Tongue (tissue), 2 donors: ENCODE measurements around the gene RGS9BP. TPM values are rescaled to one million over a fixed set of nuclear protein-coding genes. Genes with fewer than 3 reads are reported as not detected.
"Not testable (repeated sequence)": the region's sequence is repeated elsewhere in the genome, so short reads cannot be mapped to it uniquely, and the experiment has no call there.

Experiments used
- DNase-seq: peaks from one replicate; pipeline ENCODE4 v3.0.0-alpha.2; 2015
- total RNA-seq: library from RNA; depleted of rRNA; stranded (reverse); fragments of >200 nt; gene quantifications from one replicate; pipeline ENCODE4 v1.2.3, GENCODE V29; 2014

RGS9BP gene
- total RNA-seq, 1 donor from 2014 or later: 7.1 TPM

DNA sequence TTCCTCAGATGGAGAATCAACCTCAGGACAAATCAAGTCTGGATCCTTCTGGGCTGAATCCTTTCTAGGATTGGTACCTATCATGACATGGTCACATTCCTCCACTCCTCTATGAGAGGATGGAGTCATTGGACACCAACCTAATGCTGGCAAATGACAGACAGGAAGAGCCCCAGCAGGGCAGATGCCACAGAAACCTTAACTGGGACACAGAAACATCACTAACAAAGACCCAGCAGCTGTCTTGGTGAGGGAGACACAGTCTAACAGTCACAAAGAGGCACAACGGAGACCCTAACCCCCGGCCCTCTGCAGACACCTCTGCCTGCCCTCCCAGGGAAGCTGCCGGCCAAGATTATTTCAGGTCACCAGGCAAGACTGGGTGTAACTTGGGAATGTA, 2.8 kb upstream of the RGS9BP start:
- no peak for DNase-seq

DNA sequence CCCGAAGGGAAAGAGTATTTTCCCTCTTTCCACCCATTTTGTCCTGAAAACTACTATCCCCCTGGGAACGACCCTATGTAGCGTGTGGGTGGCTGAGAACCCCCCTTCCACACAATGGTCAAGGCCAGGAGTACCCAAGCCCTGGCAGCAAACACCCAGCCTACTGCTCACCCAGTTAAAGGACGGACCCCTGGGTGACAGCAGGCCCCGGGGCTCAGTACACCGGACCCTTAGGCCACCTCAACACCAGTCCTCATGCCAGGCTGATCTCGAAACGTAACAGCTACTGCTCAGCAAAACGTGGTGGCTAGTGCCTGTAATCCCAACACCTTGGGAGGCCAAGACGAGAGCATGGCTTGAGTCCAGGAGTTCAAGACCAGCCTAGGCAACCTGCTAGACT, 2.1 kb upstream of the RGS9BP start:
- DNase-seq: no peak

- no peak for DNase-seq
Measured at GRCh38 chr19:32674153-32674930, 1.3 kb upstream of the RGS9BP start.

DNA sequence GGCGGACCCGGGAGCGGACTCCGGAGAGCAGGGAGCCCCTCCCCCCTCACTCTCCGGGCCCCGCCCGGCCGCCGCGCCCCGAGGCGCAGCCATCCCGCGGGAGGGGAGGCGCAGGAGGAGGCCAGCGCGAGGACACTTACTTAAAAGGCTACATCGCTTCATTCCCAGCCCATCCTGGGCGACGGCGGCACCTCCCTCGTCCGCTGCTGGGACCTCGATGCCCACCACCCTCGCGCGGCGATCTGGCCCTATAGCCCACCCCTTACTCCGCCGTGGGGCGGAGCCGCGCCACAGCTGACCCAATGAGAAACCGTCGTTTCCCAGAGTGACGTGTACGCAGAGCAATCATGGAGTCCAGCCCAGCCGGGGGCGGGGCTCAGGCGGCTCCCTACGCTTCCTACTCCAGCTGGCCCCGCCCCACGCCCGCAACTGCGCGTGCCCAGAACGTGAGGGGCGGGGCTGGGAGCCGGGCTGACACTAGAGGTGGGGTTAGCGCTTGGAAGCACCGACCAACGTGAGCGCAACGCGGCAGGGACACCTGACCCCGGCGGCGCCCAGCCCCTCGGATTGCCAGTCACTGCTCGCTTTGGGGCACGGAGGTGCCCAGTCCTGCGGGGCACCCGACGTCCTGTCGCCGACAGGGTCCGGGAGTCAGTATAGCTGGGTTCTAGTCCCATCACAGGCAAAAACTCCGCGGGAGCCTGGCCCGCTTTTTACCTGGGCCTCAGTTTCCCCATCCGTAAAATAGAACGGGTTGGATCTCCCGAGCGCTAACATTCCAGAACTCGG, 523 bp upstream of the RGS9BP start, which contains the start of gene ANKRD27:
Gene ANKRD27, minus strand, starts transcription at position 250 of the 789 bp plus-strand sequence. CDS start 16,165 bp downstream, outside the sequence.
- peak; percentile 100 for DNase-seq

DNA sequence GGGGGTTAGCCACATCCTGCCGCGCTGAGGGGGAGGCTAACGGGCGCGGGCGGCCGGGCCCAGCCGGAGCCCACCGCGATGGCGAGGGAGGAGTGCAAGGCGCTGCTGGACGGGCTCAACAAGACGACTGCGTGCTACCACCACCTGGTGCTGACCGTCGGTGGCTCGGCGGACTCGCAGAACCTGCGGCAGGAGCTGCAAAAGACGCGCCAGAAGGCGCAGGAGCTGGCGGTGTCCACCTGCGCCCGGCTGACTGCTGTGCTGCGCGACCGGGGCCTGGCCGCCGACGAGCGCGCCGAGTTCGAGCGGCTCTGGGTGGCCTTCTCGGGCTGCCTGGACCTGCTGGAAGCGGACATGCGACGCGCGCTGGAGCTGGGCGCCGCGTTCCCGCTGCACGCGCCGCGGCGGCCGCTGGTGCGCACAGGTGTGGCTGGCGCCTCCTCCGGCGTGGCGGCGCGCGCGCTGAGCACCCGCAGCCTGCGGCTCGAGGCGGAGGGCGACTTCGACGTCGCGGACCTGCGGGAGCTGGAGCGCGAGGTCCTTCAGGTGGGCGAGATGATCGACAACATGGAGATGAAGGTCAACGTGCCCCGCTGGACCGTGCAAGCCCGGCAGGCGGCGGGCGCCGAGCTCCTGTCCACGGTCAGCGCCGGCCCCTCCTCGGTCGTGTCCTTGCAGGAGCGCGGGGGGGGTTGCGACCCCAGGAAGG, 692 bp downstream of the RGS9BP start:
- DNase-seq: no peak

DNA sequence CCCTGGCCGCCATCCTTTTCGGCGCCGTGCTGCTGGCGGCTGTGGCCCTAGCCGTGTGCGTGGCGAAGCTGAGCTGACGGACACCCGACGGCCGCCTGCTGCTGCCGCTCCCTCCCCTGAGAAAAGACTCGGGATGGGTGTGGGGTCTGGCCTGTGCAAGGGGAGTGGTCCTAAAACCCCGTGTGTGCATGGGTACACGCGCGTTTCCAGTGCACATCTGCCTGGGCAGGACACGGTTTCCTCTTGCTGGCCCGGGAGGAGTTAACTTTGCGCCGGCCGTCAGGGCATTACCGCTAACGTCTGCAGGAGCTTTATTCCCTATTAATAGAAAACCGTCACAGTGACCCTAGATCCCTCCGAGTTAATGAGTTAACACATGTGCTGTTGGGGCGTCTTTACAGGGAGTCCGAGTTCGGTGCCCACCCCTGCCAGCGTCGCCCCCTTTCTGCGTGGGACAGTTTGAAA, 1.3 kb downstream of the RGS9BP start:
- no peak for DNase-seq

- peak; percentile 46 for DNase-seq
Measured at GRCh38 chr19:32677657-32678056, 2.0 kb downstream of the RGS9BP start.

DNA sequence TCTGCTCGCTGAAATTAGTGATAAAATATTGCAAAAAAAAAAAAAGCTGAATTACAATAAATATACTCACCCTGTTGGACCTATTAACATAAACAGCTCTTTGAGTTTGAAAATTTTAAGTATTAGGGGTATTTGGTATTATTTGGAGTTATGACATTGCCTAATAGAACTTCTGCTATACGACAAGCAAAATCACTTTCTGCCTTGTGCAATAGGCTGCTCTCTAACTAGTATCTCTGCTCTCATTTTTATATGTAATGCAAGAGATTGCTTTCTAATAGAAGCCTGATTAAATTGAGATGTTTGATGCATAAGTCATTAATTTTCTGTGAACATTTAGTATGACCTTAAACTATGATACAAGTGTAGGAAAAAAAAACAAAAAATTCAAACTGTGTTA, 5.3 kb downstream of the RGS9BP start:
- DNase-seq: no peak

DNA sequence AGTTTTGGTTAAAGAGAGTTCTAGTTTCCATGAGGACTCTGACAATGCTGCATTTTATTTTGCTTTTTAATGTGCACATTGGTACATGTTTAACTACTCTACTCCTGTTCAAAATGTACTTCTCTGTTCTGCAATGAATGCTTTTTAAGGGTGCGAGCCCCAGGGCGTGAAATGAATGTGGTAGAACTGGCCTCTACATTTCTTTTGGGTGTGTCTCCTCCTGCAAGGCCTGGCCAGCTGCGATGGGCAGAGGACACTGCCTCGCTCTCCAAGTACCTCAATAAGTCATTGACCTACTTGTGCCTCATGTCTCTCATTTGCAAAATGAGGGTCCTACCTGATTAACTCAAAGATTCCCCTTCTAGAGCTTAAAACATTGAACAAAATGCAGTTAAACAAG, 6.7 kb downstream of the RGS9BP start:
- no peak for DNase-seq

DNA sequence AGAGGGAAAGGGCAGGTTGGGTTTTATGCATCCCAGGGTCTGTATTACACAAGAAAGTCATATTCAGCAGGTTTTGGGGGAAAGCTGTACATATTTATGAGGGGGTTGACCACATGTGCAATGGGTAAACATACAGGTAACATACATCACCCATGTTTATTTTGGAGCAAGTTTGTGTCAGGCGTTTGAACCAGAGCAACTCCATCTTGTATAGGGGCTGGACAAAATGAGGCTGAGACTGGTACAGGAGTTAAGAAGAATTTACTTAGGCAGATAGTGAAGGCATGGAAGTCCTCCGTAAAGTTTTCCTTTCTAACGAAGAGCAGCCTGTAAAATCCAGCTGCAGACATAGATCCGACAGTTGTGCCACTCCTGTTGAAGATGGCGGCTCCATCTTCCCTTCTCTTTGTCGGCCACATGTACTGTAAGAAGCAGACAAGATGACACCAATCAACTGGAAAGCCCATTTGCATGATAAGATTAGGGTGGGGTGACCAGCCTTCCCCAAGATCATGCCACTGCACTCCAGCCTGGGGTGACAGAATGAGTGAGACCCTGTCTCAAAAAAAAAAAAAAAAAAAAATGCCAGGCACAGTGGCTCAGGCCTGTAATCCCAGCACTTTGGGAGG, 11.3 kb downstream of the RGS9BP start:
- DNase-seq: no peak

GRCh38 chr19:32687681-32688080, 12.0 kb downstream of the RGS9BP start:
- no peak for DNase-seq

DNA sequence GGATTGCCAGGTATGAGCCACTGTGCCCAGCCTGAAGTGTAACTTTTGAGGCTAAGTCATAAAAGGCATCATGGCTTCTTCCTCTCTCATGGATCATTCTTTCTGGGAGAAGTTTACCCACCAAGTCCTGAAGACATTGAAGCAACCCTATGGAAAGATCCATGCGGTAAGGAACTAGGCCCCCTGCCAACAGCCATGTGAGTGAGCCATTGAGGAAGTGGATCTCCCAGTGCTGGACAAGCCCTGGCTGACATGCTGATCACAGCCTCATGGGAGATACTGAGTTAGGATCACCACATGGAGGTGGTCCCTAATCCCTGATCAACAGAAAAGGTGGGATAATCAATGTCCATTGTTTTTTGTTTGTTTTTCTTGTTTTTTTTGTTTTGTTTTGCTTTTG, 12.7 kb downstream of the RGS9BP start:
- DNase-seq: no peak

GRCh38 chr19:32691291-32691951, 15.8 kb downstream of the RGS9BP start, which contains the start of gene NUDT19:
Gene NUDT19 (plus strand): TSS chr19:32691821. CDS start chr19:32691961, 140 bp downstream.
- peak; percentile 87 for DNase-seq

DNA sequence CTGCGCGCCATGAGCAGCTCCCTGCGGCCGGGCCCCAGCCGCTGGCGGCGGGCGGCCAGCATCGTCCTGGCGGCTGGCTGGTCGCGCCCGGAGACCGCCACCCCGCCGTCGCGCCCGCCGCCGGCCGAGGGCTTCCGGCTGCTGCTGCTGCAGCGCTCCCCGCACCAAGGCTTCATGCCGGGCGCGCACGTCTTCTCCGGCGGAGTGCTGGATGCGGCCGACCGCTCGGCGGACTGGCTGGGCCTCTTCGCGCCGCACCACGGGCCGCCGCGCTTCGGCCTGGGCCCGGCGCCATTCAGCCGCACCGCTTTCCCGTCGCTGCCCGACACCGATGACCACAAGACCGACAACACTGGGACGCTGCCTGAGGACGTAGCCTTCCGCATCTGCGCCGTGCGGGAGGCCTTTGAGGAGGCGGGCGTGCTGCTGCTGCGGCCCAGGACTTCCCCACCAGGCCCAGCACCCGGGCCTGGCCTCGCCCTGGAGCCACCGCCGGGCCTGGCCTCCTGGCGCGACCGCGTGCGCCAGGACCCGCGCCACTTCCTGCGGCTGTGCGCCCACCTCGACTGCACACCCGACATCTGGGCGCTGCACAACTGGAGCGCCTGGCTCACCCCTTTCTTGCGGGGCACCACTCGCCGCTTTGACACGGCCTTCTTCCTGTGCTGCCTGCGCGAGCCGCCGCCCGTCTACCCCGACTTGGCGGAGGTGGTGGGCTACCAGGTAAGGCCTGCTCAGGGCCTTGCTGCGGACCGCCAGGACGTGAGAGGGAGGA, 16.5 kb downstream of the RGS9BP start:
- peak; percentile 76 for DNase-seq

DNA sequence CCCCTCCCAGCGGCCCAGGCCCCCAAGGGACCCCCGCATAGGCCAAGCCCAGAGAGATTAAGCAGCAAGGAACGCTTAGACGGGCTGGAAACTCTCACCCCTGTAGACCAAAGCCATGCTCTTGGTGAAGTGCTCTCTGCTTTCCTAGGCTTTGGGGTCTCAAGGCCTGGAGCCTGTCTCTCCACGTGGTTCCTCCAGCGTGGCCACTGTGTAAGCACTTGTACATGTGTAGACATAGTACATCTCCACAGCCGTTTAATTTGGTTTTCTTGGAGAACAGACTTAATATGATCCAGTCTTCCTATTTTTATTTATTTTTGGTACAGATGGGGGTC, 17.0 kb downstream of the RGS9BP start:
- DNase-seq: no peak

- DNase-seq: not testable (repeated sequence)
Measured at GRCh38 chr19:32693151-32694108, 17.8 kb downstream of the RGS9BP start.

DNA sequence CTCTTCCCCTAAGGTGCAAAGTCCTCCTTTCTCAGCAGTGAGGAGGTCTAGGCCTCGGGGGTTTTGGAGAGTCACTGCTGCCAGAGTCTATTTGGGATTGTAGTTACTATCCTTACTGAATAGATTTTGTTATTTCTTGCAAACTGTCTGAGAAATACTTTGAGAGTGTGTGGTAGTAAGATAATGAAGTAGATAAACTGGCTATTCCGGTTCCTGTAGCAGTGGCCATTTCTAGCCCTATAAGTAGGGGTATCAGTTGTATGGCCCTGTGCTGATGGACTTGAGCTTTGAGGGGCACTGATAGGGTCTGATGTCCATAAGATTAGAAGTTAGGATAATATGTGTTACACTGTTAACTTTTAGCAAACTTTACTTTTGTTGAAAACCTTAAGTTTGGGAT, 18.7 kb downstream of the RGS9BP start:
- not testable (repeated sequence) for DNase-seq

GRCh38 chr19:32694851-32695250, 19.2 kb downstream of the RGS9BP start:
- not testable (repeated sequence) for DNase-seq

DNA sequence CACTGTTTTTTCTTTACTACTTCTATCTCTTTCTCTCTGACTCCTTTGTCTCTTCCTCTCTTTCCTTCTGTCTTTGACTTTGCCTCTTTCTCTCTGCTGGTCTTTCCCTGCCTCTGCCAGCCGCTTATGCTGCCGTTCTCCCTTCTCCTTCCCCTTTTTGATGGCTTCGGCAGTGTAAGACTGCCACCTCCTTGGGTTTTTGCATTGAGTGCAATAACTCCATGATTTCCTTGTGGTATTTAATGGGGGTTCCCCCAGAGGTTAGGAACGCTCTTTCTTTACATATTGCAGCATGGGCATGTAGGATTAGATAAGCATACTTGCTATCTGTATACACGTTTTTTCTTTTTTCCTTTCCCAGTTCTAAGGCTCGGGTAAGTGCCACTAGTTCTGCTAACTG, 19.9 kb downstream of the RGS9BP start:
- not testable (repeated sequence) for DNase-seq

- DNase-seq: not testable (repeated sequence)
Measured at GRCh38 chr19:32696771-32697170, 21.1 kb downstream of the RGS9BP start.
